Neural crest cell (in vitro differentiated cells): ENCODE measurements around the gene PSMD3. TPM values are rescaled to one million over a fixed set of nuclear protein-coding genes. Genes with fewer than 3 reads are reported as not detected.
A peak's percentile ranks its signal among the peaks of the same experiment; 100 is the strongest.

Experiments used
- DNase-seq: peaks from one replicate; pipeline ENCODE4 v3.0.0; 2021; ENCODE audit warnings: low read depth, mixed read lengths, low spot score
- H3K27ac Mint-ChIP-seq: one replicate; pipeline ENCODE4 v1.8.0; 2021; ENCODE audit warnings: mild to moderate bottlenecking, mixed read lengths; ENCODE audit not compliant: unreplicated experiment
- H3K27me3 Mint-ChIP-seq: 2 replicates; pipeline ENCODE4 v1.8.0; 2021; ENCODE audit warnings: low read depth, mild to moderate bottlenecking, mixed read lengths
- H3K36me3 Mint-ChIP-seq: 2 replicates; pipeline ENCODE4 v1.8.0; 2021; ENCODE audit warnings: low read depth, mild to moderate bottlenecking, mixed read lengths
- H3K4me1 Mint-ChIP-seq: 2 replicates; pipeline ENCODE4 v1.8.0; 2021; ENCODE audit warnings: mixed read lengths
- H3K4me3 Mint-ChIP-seq: one replicate; pipeline ENCODE4 v1.8.0; 2021; ENCODE audit warnings: mild to moderate bottlenecking, mixed read lengths
- H3K9me3 Mint-ChIP-seq: 2 replicates; pipeline ENCODE4 v1.8.0; 2021; ENCODE audit warnings: mixed read lengths
- total RNA-seq: library from RNA; stranded (reverse); gene quantifications from 2 replicates; pipeline ENCODE4 v1.2.1, GENCODE V29; 2021
- TF ChIP-seq, protein P1 (sequence below): fragments of 200-600 bp; sonication (generic); conservative IDR thresholded peaks from 2 replicates; pipeline ENCODE4 v1.5.0; 2021; ENCODE audit warnings: antibody characterized with exemption, mild to moderate bottlenecking

Gene PSMD3
- total RNA-seq, 1 donor from 2014 or later = 157 TPM

GRCh38 chr17:39962642-39963220, 17.9 kb upstream of the PSMD3 start, which contains the start of gene GSDMA:
TSS of gene GSDMA (plus strand) at chr17:39963004. CDS start at chr17:39965688, 2,684 bp downstream.
- H3K4me1 Mint-ChIP-seq = peaks cover 5% of the 10 kb centered on the region
- H3K27ac Mint-ChIP-seq = peak within 1 kb of the TSS; percentile 76
- no peaks in the 10 kb centered on the region for H3K36me3 Mint-ChIP-seq

GRCh38 chr17:39963829-39964228, 16.8 kb upstream of the PSMD3 start:
- no peak for DNase-seq
- Mint-ChIP-seq H3K4me3 (no peak overlapping the region), H3K9me3 (no peaks in the 10 kb centered on the region), H3K27me3 (peaks cover 41% of the 10 kb centered on the region), H3K36me3 (no peaks in the 10 kb centered on the region), H3K4me1 (peaks cover 4% of the 10 kb centered on the region), H3K27ac (peak overlapping the region; percentile 76)
- TF ChIP-seq, protein P1, sequence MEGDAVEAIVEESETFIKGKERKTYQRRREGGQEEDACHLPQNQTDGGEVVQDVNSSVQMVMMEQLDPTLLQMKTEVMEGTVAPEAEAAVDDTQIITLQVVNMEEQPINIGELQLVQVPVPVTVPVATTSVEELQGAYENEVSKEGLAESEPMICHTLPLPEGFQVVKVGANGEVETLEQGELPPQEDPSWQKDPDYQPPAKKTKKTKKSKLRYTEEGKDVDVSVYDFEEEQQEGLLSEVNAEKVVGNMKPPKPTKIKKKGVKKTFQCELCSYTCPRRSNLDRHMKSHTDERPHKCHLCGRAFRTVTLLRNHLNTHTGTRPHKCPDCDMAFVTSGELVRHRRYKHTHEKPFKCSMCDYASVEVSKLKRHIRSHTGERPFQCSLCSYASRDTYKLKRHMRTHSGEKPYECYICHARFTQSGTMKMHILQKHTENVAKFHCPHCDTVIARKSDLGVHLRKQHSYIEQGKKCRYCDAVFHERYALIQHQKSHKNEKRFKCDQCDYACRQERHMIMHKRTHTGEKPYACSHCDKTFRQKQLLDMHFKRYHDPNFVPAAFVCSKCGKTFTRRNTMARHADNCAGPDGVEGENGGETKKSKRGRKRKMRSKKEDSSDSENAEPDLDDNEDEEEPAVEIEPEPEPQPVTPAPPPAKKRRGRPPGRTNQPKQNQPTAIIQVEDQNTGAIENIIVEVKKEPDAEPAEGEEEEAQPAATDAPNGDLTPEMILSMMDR = no peak

More at GRCh38 chr17:39962642-39963220, 17.9 kb upstream of the PSMD3 start, which contains the start of gene GSDMA:
- Mint-ChIP-seq H3K4me3 (no peak within 1 kb of the TSS), H3K9me3 (no peaks in the 10 kb centered on the region), H3K27me3 (peaks cover 36% of the 10 kb centered on the region)
- TF ChIP-seq, protein P1 = no peak
- no peak for DNase-seq

DNA sequence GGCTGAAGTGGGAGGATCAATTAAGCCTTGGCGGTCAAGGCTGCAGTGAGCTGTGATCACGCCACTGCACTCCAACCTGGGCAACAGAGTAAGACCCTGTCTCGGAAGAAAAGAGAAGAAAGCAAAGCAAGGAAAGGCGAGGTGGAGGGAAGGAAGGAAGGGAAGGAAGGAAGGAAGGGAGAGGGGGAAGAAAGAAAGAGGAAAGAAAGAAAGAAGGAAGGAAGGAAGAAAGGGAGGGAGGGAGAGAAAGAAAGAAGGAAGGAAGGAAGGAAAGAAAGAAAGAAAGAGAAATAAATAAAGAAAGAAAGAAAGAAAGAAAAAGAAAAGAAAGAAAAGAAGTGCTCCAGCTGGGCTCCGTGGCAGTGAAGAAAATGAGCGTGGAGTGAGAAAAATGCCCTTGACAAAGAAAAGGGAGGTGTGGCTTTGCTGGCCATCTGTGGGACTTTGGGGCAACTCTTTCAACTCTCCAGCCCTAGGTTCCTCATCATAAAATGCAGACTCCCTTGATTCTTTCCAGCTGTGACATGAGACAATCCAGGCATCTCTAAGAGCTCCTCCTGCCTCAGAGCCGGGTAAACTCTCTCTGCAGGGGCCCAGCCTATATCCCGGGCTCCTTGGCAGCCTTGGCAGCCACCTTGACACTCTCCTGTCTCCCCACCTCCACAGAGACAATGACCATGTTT, 15.4 kb upstream of the PSMD3 start:
- no peaks in the 10 kb centered on the region for H3K9me3 Mint-ChIP-seq
- H3K4me1 Mint-ChIP-seq = no peaks in the 10 kb centered on the region
- H3K4me3 Mint-ChIP-seq = no peak overlapping the region
- TF ChIP-seq, protein P1 = no peak
- peaks cover 54% of the 10 kb centered on the region for H3K27me3 Mint-ChIP-seq
- no peaks in the 10 kb centered on the region for H3K36me3 Mint-ChIP-seq
- DNase-seq = no peak
- no peak overlapping the region for H3K27ac Mint-ChIP-seq

- no peak for DNase-seq
Observed at GRCh38 chr17:39966771-39967170, 13.8 kb upstream of the PSMD3 start.

DNA sequence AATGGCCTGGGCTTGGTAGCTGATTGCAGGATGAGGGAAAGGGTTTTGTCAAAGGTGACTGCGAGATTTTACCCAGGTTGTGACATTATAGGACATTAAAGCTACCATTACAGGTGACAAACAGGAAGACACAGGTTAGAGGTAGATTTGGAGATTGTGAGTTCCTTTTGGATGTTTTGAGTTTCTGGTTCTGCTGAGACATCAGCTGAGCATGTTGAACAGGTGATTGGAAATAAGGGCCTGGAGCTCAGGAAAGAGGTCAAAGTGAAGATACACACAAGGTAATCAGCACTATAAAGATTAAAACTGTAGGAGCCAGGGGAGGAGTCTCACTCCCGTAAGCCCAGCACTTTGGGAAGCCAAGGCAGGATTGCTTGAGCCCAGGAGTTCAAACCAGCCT, 11.8 kb upstream of the PSMD3 start:
- Mint-ChIP-seq H3K27me3 (peaks cover 83% of the 10 kb centered on the region), H3K36me3 (no peaks in the 10 kb centered on the region), H3K4me1 (no peaks in the 10 kb centered on the region), H3K4me3 (no peak overlapping the region), H3K27ac (no peak overlapping the region), H3K9me3 (no peaks in the 10 kb centered on the region)
- DNase-seq = no peak
- TF ChIP-seq, protein P1 = no peak

More at GRCh38 chr17:39966771-39967170, 13.8 kb upstream of the PSMD3 start:
- Mint-ChIP-seq H3K9me3 (no peaks in the 10 kb centered on the region), H3K4me3 (no peak overlapping the region), H3K4me1 (no peaks in the 10 kb centered on the region), H3K27ac (no peak overlapping the region), H3K27me3 (peaks cover 69% of the 10 kb centered on the region), H3K36me3 (no peaks in the 10 kb centered on the region)
- TF ChIP-seq, protein P1 = no peak
